GM23338 (cell line): Measurements from ENCODE around the gene ZNF446. TPM values are rescaled to one million over a fixed set of nuclear protein-coding genes. Genes with fewer than 3 reads are reported as not detected.

ENCODE experiments used
- ATAC-seq: fragments of 200-7000 bp; cut with Tn5 transposase; 3 replicates; pipeline ENCODE4 v1.9.1; 2020
- DNase-seq: peaks from one replicate; pipeline ENCODE4 v3.0.0-alpha.2; 2015; ENCODE audit warnings: low spot score
- H2AFZ ChIP-seq: fragments of 200-600 bp; sonication (generic); 2 replicates; pipeline ENCODE4 v1.8.0; 2016; ENCODE audit warnings: antibody characterized with exemption, mild to moderate bottlenecking, moderate library complexity
- H3F3A ChIP-seq: fragments of 200-600 bp; sonication (generic); replicated peaks from 2 replicates; pipeline ENCODE4 v1.8.0; 2017; ENCODE audit warnings: antibody characterized with exemption, mixed run types, low read depth
- H3K27ac ChIP-seq: fragments of 200-600 bp; sonication (generic); 2 replicates; pipeline ENCODE4 v1.6.1; 2016; ENCODE audit warnings: low read depth
- H3K27me3 ChIP-seq: fragments of 200-600 bp; sonication (generic); 2 replicates; pipeline ENCODE4 v1.8.0; 2016; ENCODE audit warnings: mild to moderate bottlenecking, mixed run types, moderate library complexity; ENCODE audit not compliant: insufficient read depth
- H3K36me3 ChIP-seq: fragments of 200-600 bp; sonication (generic); 2 replicates; pipeline ENCODE4 v1.8.0; 2016; ENCODE audit warnings: mild to moderate bottlenecking; ENCODE audit not compliant: insufficient read depth
- H3K4me1 ChIP-seq: fragments of 200-600 bp; sonication (generic); 2 replicates; pipeline ENCODE4 v1.8.0; 2016; ENCODE audit warnings: mild to moderate bottlenecking, moderate library complexity; ENCODE audit not compliant: insufficient read depth
- H3K4me2 ChIP-seq: fragments of 200-600 bp; sonication (generic); 2 replicates; pipeline ENCODE4 v1.7.1; 2017; ENCODE audit warnings: mixed run types
- H3K4me3 ChIP-seq: fragments of 200-600 bp; sonication (generic); 2 replicates; pipeline ENCODE4 v1.6.1; 2016; ENCODE audit warnings: mixed run types
- H3K79me2 ChIP-seq: fragments of 200-600 bp; sonication (generic); replicated peaks from 2 replicates; pipeline ENCODE4 v1.8.0; 2017; ENCODE audit warnings: mild to moderate bottlenecking; ENCODE audit not compliant: insufficient read depth
- H3K9me2 ChIP-seq: fragments of 200-600 bp; sonication (generic); 2 replicates; pipeline ENCODE4 v1.8.0; 2017; ENCODE audit not compliant: insufficient read depth
- H4K20me1 ChIP-seq: fragments of 200-600 bp; sonication (generic); replicated peaks from 2 replicates; pipeline ENCODE4 v1.8.0; 2017; ENCODE audit warnings: mild to moderate bottlenecking; ENCODE audit not compliant: insufficient read depth
- H3K27ac Mint-ChIP-seq: 2 replicates; pipeline ENCODE4 v1.8.0; 2020; ENCODE audit warnings: inconsistent platforms, mild to moderate bottlenecking, moderate library complexity, mixed read lengths
- H3K27me3 Mint-ChIP-seq: 3 replicates; pipeline ENCODE4 v1.8.0; 2022; ENCODE audit warnings: low read depth, mild to moderate bottlenecking, moderate library complexity, mixed read lengths, inconsistent platforms; ENCODE audit not compliant: insufficient read depth, poor library complexity
- H3K36me3 Mint-ChIP-seq: 3 replicates; pipeline ENCODE4 v1.8.0; 2021; ENCODE audit warnings: low read depth, mild to moderate bottlenecking, inconsistent platforms, moderate library complexity, mixed read lengths
- H3K4me1 Mint-ChIP-seq: 3 replicates; pipeline ENCODE4 v1.8.0; 2020; ENCODE audit warnings: mild to moderate bottlenecking, inconsistent platforms, mixed read lengths
- H3K4me3 Mint-ChIP-seq: 3 replicates; pipeline ENCODE4 v1.8.0; 2021; ENCODE audit warnings: moderate library complexity, mild to moderate bottlenecking, inconsistent platforms, mixed read lengths
- H3K9me3 Mint-ChIP-seq: 3 replicates; pipeline ENCODE4 v1.8.0; 2020; ENCODE audit warnings: moderate library complexity, mild to moderate bottlenecking, inconsistent platforms, mixed read lengths
- CREB1 ChIP-seq: fragments of 250-450 bp; sonication (Bioruptor Pico); IDR thresholded peaks from 2 replicates; pipeline ENCODE4 v1.5.0; 2020; ENCODE audit warnings: low read depth, mild to moderate bottlenecking, moderate library complexity
- EZH2 ChIP-seq: fragments of 200-600 bp; sonication (generic); IDR thresholded peaks from one replicate; pipeline ENCODE4 v1.8.0; 2017; ENCODE audit warnings: antibody characterized with exemption, mild to moderate bottlenecking, low read depth; ENCODE audit not compliant: unreplicated experiment
- EZH2phosphoT487 ChIP-seq: fragments of 200-600 bp; sonication (generic); IDR thresholded peaks from one replicate; pipeline ENCODE4 v1.8.1; 2018; ENCODE audit warnings: antibody characterized with exemption; ENCODE audit not compliant: unreplicated experiment
- JUNB ChIP-seq: IDR thresholded peaks from one replicate; pipeline ENCODE4 v1.6.1; 2016; ENCODE audit warnings: antibody characterized with exemption; ENCODE audit not compliant: unreplicated experiment
- NANOG ChIP-seq: IDR thresholded peaks from 2 replicates; pipeline ENCODE4 v1.6.1; 2016; ENCODE audit warnings: antibody characterized with exemption, borderline replicate concordance
- POLR2AphosphoS5 ChIP-seq: IDR thresholded peaks from 2 replicates; pipeline ENCODE4 v1.6.1; 2016; ENCODE audit warnings: antibody characterized with exemption, low read depth
- STAT1 ChIP-seq: IDR thresholded peaks from one replicate; pipeline ENCODE4 v1.6.1; 2016; ENCODE audit warnings: antibody characterized with exemption; ENCODE audit not compliant: unreplicated experiment
- ZNF114 ChIP-seq: fragments of 250-450 bp; sonication (Bioruptor Pico); IDR thresholded peaks from 2 replicates; pipeline ENCODE4 v1.5.0; 2020; ENCODE audit warnings: mild to moderate bottlenecking, moderate library complexity
- ZNF331 ChIP-seq: fragments of 250-450 bp; sonication (Bioruptor Pico); IDR thresholded peaks from 2 replicates; pipeline ENCODE4 v1.5.0; 2020; ENCODE audit warnings: low read depth, mild to moderate bottlenecking, moderate library complexity
- polyA plus RNA-seq: library from polyadenylated mRNA; unstranded; fragments of >200 nt; fragmentation: Nextera tagmentation; extraction: Ambion mirVana; gene quantifications from 2 replicates; pipeline ENCODE4 v1.2.1, GENCODE V29; 2016
- total RNA-seq: library from RNA; depleted of rRNA; stranded (reverse); fragments of >200 nt; shearing (Covaris generic); gene quantifications from 2 replicates; pipeline ENCODE4 v1.2.3, GENCODE V29; 2014
- TF ChIP-seq, protein P1 (sequence below): fragments of 250-450 bp; sonication (Bioruptor Pico); IDR thresholded peaks from 2 replicates; pipeline ENCODE4 v1.5.0; 2020; ENCODE audit warnings: mild to moderate bottlenecking, moderate library complexity
- TF ChIP-seq, protein P2 (sequence below): IDR thresholded peaks from one replicate; pipeline ENCODE4 v1.6.1; 2018; ENCODE audit warnings: antibody characterized with exemption; ENCODE audit not compliant: unreplicated experiment
- TF ChIP-seq, protein P3 (sequence below): IDR thresholded peaks from 2 replicates; pipeline ENCODE4 v1.6.1; 2016; ENCODE audit warnings: antibody characterized with exemption

ZNF446 gene
- total and polyA plus RNA-seq, 2 experiments from 2014 or later, result 2.1 to 5.6 TPM

DNA sequence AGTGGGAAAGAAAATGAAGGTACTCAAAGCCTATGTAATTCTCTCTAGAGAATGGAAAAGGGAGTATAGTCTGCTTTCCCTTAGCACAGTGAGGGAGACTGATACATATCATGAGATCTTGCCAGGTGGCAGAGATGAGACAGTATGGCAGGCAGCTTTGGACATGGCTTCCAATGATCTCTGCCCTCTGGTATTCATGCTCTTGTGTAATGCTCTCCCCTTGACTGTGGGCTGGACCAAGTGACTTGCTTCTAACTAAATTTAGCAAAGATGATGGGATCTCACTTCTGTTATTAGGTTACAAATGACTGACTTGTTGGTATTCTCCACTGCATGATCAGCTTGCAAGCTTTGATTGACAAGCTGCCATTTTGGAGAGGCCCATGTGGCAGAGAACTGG lies 46.4 kb upstream of the ZNF446 start:
- Mint-ChIP-seq H3K9me3 (peaks cover 92% of the 10 kb centered on the region), H3K27me3 (no peaks in the 10 kb centered on the region), H3K27ac (no peak overlapping the region), H3K4me3 (no peak overlapping the region), H3K4me1 (no peaks in the 10 kb centered on the region), H3K36me3 (peaks cover 56% of the 10 kb centered on the region)
- Histone ChIP-seq H3K36me3 (peaks cover 40% of the 10 kb centered on the region), H3K4me1 (no peaks in the 10 kb centered on the region), H3K4me2 (no peak overlapping the region), H3K27ac (no peak overlapping the region), H4K20me1 (no peaks in the 10 kb centered on the region), H3K79me2 (no peaks in the 10 kb centered on the region), H3K9me2 (no peaks in the 10 kb centered on the region), H3F3A (peaks cover 16% of the 10 kb centered on the region), H3K4me3 (no peak overlapping the region), H3K27me3 (no peaks in the 10 kb centered on the region), H2AFZ (no peak overlapping the region)
- no peak for ATAC-seq
- no peak for DNase-seq
- TF ChIP-seq STAT1, result no peak
- no peak for TF ChIP-seq EZH2phosphoT487
- no peak for TF ChIP-seq NANOG
- TF ChIP-seq EZH2, result no peak
- no peak for TF ChIP-seq JUNB

DNA sequence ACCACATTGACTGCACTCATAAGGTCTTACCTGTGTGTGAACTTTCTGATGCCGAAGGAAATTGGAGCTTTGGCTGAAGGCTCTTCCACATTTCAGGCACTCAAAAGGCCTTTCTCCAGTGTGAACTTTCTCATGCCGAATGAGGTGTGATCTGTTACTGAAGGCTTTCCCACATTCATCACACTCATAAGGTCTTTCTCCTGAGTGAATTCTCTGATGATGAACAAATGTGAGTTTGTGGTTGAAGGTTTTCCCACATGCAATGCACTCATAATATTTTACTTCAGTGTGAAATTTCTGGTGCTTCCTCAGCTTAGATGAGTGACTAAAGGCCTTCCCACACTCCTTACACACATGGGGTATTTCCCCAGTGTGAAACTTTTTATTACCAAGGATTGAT lies 41.9 kb upstream of the ZNF446 start:
- H3K27me3 Mint-ChIP-seq, result peaks cover 10% of the 10 kb centered on the region
- no peak for TF ChIP-seq NANOG
- TF ChIP-seq ZNF331 (CRISPR knock-in tag), result no peak
- no peak for TF ChIP-seq EZH2
- TF ChIP-seq, protein P1, sequence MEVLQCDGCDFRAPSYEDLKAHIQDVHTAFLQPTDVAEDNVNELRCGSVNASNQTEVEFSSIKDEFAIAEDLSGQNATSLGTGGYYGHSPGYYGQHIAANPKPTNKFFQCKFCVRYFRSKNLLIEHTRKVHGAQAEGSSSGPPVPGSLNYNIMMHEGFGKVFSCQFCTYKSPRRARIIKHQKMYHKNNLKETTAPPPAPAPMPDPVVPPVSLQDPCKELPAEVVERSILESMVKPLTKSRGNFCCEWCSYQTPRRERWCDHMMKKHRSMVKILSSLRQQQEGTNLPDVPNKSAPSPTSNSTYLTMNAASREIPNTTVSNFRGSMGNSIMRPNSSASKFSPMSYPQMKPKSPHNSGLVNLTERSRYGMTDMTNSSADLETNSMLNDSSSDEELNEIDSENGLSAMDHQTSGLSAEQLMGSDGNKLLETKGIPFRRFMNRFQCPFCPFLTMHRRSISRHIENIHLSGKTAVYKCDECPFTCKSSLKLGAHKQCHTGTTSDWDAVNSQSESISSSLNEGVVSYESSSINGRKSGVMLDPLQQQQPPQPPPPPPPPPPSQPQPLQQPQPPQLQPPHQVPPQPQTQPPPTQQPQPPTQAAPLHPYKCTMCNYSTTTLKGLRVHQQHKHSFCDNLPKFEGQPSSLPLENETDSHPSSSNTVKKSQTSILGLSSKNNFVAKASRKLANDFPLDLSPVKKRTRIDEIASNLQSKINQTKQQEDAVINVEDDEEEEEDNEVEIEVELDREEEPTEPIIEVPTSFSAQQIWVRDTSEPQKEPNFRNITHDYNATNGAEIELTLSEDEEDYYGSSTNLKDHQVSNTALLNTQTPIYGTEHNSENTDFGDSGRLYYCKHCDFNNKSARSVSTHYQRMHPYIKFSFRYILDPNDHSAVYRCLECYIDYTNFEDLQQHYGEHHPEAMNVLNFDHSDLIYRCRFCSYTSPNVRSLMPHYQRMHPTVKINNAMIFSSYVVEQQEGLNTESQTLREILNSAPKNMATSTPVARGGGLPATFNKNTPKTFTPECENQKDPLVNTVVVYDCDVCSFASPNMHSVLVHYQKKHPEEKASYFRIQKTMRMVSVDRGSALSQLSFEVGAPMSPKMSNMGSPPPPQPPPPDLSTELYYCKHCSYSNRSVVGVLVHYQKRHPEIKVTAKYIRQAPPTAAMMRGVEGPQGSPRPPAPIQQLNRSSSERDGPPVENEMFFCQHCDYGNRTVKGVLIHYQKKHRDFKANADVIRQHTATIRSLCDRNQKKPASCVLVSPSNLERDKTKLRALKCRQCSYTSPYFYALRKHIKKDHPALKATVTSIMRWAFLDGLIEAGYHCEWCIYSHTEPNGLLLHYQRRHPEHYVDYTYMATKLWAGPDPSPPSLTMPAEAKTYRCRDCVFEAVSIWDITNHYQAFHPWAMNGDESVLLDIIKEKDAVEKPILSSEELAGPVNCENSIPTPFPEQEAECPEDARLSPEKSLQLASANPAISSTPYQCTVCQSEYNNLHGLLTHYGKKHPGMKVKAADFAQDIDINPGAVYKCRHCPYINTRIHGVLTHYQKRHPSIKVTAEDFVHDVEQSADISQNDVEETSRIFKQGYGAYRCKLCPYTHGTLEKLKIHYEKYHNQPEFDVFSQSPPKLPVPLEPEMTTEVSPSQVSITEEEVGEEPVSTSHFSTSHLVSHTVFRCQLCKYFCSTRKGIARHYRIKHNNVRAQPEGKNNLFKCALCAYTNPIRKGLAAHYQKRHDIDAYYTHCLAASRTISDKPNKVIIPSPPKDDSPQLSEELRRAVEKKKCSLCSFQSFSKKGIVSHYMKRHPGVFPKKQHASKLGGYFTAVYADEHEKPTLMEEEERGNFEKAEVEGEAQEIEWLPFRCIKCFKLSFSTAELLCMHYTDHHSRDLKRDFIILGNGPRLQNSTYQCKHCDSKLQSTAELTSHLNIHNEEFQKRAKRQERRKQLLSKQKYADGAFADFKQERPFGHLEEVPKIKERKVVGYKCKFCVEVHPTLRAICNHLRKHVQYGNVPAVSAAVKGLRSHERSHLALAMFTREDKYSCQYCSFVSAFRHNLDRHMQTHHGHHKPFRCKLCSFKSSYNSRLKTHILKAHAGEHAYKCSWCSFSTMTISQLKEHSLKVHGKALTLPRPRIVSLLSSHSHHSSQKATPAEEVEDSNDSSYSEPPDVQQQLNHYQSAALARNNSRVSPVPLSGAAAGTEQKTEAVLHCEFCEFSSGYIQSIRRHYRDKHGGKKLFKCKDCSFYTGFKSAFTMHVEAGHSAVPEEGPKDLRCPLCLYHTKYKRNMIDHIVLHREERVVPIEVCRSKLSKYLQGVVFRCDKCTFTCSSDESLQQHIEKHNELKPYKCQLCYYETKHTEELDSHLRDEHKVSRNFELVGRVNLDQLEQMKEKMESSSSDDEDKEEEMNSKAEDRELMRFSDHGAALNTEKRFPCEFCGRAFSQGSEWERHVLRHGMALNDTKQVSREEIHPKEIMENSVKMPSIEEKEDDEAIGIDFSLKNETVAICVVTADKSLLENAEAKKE (CRISPR knock-in tag), result no peak
- TF ChIP-seq ZNF114 (CRISPR knock-in tag), result no peak
- TF ChIP-seq, protein P2, sequence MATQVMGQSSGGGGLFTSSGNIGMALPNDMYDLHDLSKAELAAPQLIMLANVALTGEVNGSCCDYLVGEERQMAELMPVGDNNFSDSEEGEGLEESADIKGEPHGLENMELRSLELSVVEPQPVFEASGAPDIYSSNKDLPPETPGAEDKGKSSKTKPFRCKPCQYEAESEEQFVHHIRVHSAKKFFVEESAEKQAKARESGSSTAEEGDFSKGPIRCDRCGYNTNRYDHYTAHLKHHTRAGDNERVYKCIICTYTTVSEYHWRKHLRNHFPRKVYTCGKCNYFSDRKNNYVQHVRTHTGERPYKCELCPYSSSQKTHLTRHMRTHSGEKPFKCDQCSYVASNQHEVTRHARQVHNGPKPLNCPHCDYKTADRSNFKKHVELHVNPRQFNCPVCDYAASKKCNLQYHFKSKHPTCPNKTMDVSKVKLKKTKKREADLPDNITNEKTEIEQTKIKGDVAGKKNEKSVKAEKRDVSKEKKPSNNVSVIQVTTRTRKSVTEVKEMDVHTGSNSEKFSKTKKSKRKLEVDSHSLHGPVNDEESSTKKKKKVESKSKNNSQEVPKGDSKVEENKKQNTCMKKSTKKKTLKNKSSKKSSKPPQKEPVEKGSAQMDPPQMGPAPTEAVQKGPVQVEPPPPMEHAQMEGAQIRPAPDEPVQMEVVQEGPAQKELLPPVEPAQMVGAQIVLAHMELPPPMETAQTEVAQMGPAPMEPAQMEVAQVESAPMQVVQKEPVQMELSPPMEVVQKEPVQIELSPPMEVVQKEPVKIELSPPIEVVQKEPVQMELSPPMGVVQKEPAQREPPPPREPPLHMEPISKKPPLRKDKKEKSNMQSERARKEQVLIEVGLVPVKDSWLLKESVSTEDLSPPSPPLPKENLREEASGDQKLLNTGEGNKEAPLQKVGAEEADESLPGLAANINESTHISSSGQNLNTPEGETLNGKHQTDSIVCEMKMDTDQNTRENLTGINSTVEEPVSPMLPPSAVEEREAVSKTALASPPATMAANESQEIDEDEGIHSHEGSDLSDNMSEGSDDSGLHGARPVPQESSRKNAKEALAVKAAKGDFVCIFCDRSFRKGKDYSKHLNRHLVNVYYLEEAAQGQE, result no peak
- no peak for TF ChIP-seq POLR2AphosphoS5
- TF ChIP-seq JUNB, result no peak
- TF ChIP-seq, protein P3, sequence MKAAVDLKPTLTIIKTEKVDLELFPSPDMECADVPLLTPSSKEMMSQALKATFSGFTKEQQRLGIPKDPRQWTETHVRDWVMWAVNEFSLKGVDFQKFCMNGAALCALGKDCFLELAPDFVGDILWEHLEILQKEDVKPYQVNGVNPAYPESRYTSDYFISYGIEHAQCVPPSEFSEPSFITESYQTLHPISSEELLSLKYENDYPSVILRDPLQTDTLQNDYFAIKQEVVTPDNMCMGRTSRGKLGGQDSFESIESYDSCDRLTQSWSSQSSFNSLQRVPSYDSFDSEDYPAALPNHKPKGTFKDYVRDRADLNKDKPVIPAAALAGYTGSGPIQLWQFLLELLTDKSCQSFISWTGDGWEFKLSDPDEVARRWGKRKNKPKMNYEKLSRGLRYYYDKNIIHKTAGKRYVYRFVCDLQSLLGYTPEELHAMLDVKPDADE, result no peak
- TF ChIP-seq CREB1, result no peak
- TF ChIP-seq EZH2phosphoT487, result no peak

More for the DNA sequence above, 41.9 kb upstream of the ZNF446 start:
- H3F3A ChIP-seq, result peaks cover 16% of the 10 kb centered on the region
- Mint-ChIP-seq H3K4me3 (no peak overlapping the region), H3K9me3 (peaks cover 97% of the 10 kb centered on the region), H3K4me1 (no peaks in the 10 kb centered on the region), H3K27ac (no peak overlapping the region), H3K36me3 (peaks cover 94% of the 10 kb centered on the region)
- no peaks in the 10 kb centered on the region for H4K20me1 ChIP-seq
- H3K4me1 ChIP-seq, result peaks cover 4% of the 10 kb centered on the region; the same call in 1 of the 2 replicates
- ATAC-seq (no peak), DNase-seq (peak; percentile 14)
- H3K36me3 ChIP-seq, result peaks cover 61% of the 10 kb centered on the region
- H2AFZ ChIP-seq, result no peak overlapping the region
- H3K4me2 ChIP-seq, result no peak overlapping the region
- H3K9me2 ChIP-seq, result peaks cover 15% of the 10 kb centered on the region
- no peak overlapping the region for H3K27ac ChIP-seq
- H3K79me2 ChIP-seq, result no peaks in the 10 kb centered on the region
- peak overlapping the region; percentile 6; the same call in 1 of the 2 replicates for H3K4me3 ChIP-seq
- no peaks in the 10 kb centered on the region for H3K27me3 ChIP-seq
